Liver (tissue), 3 donors: ENCODE results near the gene PIP5KL1.

ENCODE experiments used
- ATF3 ChIP-seq: IDR thresholded peaks from 2 replicates; pipeline ENCODE4 v1.6.1; 2016; ENCODE audit warnings: antibody characterized with exemption
- CTCF ChIP-seq: fragments of 150-350 bp; IDR thresholded peaks from 2 replicates; pipeline ENCODE4 v1.5.1; 2017; ENCODE audit warnings: improper control_type of control experiment, low read depth, low read length; ENCODE audit not compliant: missing input control
- FOXA1 ChIP-seq: IDR thresholded peaks from 2 replicates; pipeline ENCODE4 v1.6.1; 2016; ENCODE audit warnings: antibody characterized with exemption
- GABPA ChIP-seq, 2 donors: IDR thresholded peaks in 1 of 2; conservative IDR thresholded peaks in 1 of 2; 2 replicates each; pipeline ENCODE4 v1.6.1; 2016; ENCODE audit warnings: antibody characterized with exemption in 2 of 2, mild to moderate bottlenecking in 1 of 2, moderate library complexity in 1 of 2
- HNF4G ChIP-seq: IDR thresholded peaks from 2 replicates; pipeline ENCODE4 v1.6.1; 2016; ENCODE audit warnings: antibody characterized with exemption
- JUND ChIP-seq, 2 donors: IDR thresholded peaks; 2 replicates each; pipeline ENCODE4 v1.6.1; 2016; ENCODE audit warnings: antibody characterized with exemption in 2 of 2
- MAX ChIP-seq: IDR thresholded peaks from 2 replicates; pipeline ENCODE4 v1.6.1; 2016; ENCODE audit warnings: antibody characterized with exemption
- NR2F2 ChIP-seq: IDR thresholded peaks from 2 replicates; pipeline ENCODE4 v1.6.1; 2016; ENCODE audit warnings: antibody characterized with exemption
- RXRA ChIP-seq, 2 donors: IDR thresholded peaks; 2 replicates each; pipeline ENCODE4 v1.6.1; 2017 to 2018; ENCODE audit warnings: antibody characterized with exemption in 2 of 2, mild to moderate bottlenecking in 1 of 2
- SP1 ChIP-seq: IDR thresholded peaks from 2 replicates; pipeline ENCODE4 v1.6.1; 2018; ENCODE audit warnings: antibody characterized with exemption, mild to moderate bottlenecking
- YY1 ChIP-seq: IDR thresholded peaks from 2 replicates; pipeline ENCODE4 v1.6.1; 2016; ENCODE audit warnings: antibody characterized with exemption, mild to moderate bottlenecking
- ZBTB33 ChIP-seq: IDR thresholded peaks from 2 replicates; pipeline ENCODE4 v1.6.1; 2016; ENCODE audit warnings: antibody characterized with exemption
- donor health status: healthy.
- donor health status: healthy.

GRCh38 chr9:127878652-127879390 is 51.8 kb downstream of the PIP5KL1 start:
- TF ChIP-seq CTCF (no peak), NR2F2 (no peak), MAX (no peak), ZBTB33 (no peak), GABPA (IDR thresholded peaks at IDR 0.05 in 1 of 2, conservative IDR thresholded peaks at IDR 0.05 in 1 of 2) (no peak), ATF3 (no peak), SP1 (no peak), YY1 (no peak), FOXA1 (no peak), RXRA (IDR thresholded peaks at IDR 0.05) (no peak), HNF4G (no peak), JUND (IDR thresholded peaks at IDR 0.05) (no peak)
